Measurements from ENCODE around the gene SPRED3. TPM values are rescaled to one million over a fixed set of nuclear protein-coding genes. Genes with fewer than 3 reads are reported as not detected.

The SPRED3 gene
- total RNA-seq, 1 donor from 2014 or later: 0.10 TPM

DNA sequence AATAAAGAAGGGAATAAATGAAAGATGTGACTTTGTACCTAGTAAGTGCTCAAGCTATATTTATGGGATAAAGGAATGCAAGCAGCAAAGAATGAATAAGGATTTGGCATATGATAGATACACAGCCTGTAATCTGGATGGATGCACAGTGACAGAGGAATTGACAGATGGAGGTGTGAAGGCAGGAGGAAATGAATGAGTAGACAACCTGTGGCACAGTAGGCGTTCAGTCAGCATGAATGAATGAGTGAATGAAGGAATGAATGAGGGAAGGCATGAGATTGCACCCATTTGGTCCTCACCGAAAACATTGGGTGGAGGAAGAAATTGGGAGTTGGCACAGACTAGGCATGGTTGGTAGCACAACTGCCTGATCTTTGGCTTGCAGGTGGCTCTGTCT, 18.9 kb upstream of the SPRED3 start:
- intact Hi-C loops (cut with micrococcal nuclease): no loop called here
- ATAC-seq (no peak), DNase-seq (no peak)

DNA sequence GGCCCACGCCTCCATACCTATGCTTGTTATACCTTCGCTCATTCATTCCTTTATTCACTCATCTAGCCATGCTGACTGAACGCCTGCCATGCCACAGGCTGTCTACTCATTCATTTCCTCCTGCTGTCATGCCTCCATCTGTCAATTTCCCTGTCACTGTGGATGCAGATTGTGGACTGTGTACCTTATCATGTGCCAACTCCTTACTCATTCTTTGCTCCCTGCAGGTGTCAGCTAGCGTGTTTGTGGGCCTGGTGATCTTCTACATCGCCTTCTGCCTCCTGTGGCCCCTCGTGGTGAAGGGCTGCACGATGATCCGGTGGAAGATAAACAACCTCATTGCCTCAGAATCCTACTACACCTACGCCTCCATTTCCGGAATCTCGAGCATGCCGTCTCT, 18.2 kb upstream of the SPRED3 start:
- ATAC-seq (no peak), DNase-seq (no peak)
- intact Hi-C loops (cut with micrococcal nuclease): no loop called here

DNA sequence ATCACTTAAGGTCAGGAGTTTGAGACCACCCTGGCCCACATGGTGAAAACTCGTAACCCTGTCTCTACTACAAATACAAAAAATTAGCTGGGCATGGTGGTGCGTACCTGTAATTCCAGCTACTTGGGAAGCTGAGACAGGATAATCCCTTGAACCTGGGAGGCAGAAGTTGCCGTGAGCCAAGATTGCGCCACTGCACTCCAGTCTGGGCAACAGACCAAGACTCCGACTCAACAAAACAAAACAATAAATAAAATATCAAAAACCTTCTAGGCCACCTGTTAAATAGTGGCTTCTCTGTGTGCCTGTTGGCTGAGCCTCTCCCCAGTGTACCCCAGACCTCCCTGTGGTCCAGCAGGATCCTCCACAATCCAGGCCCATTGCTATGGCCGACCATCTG, 17.4 kb upstream of the SPRED3 start:
- no peak for ATAC-seq
- DNase-seq: no peak
- intact Hi-C loops (cut with micrococcal nuclease): no loop called here

DNA sequence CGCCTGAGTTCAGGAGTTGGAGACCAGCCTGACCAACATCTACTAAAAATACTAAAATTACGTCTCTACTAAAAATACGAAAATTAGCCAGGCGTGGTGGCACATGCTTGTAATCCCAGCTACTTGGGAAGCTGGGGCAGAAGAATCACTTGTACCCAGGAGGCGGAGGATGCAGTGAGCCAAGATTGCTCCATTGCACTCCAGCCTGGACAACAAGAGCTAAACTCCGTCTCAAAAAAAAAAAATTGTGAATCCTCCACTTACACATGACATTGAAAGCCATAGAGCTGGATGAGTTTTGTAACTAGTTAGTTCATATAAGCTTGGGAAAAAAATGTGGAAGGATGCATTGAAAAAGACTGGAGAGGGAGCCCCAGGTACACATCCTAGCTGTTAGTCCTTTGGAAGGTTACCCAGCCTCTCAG, 14.6 kb upstream of the SPRED3 start:
- no peak for DNase-seq
- intact Hi-C loops (cut with micrococcal nuclease): no loop called here
- ATAC-seq: no peak

DNA sequence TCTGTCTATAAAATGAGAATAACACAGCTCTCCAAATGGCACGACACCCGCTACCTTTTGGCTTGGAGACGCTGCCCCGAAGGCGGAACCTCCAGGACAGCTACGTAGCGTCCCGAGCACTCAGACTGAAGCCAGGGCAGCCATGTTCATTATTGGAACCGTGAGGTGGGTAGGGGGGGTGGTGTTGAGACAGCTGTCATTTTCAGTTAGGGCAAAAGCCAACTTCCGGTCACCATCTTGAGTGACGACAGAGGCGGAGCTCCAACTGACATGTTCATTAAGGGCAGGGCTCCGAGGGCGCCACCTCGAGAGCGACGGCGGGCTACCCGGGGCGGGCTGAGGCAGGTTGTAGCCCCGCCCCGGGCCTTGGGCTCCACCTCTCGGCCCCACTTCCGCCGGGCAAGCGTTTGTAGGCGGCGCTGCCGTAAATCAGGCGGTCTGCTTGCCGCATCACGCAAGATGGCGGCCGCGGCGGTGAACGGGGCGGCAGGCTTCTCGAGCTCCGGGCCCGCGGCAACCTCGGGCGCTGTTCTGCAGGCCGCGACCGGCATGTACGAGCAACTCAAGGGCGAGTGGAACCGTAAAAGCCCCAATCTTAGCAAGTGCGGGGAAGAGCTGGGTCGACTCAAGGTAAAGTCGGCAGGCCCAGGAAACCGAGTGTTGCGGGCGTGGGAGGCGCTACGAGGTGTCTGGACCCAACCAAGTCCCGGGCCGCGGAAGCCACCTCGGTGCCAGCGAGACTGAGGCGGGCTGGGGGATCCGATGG, 14.0 kb upstream of the SPRED3 start, which contains the start of gene PSMD8:
TSS of gene PSMD8 (plus strand) at position 240 of the 766 bp plus-strand sequence. CDS start at position 271, 31 bp downstream.
- peak; percentile 97 for ATAC-seq
- intact Hi-C loops (cut with micrococcal nuclease): no loop called here
- peak; percentile 99 for DNase-seq

DNA sequence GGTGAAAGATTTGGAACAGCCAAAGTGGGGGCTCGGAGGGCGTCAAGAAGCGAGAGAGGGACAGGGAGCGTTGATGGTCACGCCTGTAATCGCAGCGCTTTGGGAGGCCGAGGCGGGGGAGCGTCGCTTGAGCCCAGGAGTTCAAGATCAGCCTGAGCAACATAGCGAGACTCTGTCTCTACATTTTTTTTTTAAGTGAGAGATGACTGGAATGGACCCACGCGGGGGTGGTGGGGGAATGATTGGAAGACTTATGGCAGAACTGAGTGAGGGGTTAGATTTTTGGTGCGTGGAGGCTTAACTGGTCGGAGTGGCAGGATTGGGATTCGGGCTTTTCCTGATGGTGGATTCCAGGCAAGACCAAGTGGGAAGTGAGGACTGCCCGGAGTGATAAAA, 13.4 kb upstream of the SPRED3 start:
- DNase-seq (no peak), ATAC-seq (peak; percentile 6)
- intact Hi-C loops (cut with micrococcal nuclease): no loop called here

DNA sequence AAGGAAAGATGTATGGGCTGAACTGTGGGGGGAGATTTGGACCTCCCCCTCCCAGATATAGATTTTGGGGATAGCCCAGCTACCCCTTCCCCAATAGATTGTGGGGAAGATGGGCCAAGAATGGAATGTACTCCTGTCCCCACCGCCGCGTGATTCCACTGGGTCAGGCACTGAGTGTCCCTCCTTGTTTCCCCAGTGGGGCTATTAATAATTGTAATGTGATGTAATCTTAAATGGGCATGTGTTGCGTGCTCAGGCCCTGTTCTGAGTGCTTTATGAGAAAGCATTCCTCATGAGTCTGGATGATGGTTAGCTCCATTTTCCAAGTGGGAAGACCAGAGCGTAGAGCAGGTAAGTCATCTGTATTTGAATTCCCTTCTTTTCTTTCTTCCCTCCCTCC, 12.7 kb upstream of the SPRED3 start:
- ATAC-seq (peak; percentile 46), DNase-seq (peak; percentile 50)
- intact Hi-C loops (cut with micrococcal nuclease): no loop called here

DNA sequence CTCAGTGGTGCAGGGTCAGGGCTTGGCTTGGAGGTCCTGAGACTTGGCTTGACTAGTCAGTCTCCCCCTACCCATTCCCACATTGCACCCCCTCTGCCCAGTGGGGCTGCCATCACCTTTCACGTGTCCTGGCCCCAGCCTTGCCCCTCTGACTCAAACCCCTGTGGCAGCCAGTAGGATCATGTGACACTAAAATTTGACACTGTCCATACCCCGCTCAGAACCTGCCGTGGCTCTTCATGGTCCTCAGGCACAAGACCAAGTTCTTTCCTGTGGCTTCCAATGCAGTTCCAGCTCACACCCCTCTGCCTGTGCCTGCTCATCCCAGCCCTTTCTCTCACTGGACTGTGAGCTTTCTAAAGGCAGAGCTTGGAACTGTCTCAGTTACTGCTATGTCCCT, 11.9 kb upstream of the SPRED3 start:
- intact Hi-C loops (cut with micrococcal nuclease): no loop called here
- DNase-seq (no peak), ATAC-seq (no peak)

DNA sequence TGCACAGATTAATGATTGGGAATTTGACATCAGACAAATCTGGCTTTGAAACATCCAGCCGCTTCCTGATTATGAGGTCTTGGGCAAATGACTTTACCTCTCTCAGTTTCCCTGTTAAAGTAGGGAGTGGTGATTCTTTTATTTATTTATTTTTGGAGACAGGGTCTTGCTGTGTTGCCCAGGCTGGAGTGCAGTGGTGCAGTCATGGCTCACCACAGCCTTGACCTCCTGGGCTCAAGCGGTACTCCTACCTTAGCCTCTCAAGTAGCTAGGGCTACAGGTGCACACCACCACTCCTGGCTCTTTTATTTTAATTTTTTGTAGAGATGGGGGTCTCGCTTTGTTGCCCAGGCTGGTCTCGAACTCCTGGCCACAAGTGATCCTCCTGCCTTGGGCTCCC, 11.4 kb upstream of the SPRED3 start:
- DNase-seq: no peak
- ATAC-seq: no peak
- intact Hi-C loops (cut with micrococcal nuclease): no loop called here

DNA sequence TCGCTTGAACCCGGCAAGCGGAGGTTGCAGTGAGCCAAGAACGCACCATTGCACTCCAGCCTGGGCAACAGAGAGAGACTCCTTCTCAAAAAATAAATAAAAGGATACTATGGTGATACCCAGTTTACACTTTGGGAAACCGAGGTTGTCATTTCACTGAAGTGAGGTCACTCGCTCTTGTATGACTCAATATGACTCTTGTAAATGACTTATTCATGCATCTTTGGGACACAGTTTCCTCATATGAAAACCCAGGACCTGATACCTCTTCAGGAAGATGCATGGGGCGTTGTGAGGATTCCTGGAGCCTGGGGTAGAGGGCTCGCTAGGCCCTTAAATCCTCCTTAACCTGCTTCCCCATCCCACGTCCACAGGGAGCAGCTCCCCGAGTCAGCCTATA, 9.6 kb upstream of the SPRED3 start:
- ATAC-seq: no peak
- no peak for DNase-seq
- intact Hi-C loops (cut with micrococcal nuclease): no loop called here

DNA sequence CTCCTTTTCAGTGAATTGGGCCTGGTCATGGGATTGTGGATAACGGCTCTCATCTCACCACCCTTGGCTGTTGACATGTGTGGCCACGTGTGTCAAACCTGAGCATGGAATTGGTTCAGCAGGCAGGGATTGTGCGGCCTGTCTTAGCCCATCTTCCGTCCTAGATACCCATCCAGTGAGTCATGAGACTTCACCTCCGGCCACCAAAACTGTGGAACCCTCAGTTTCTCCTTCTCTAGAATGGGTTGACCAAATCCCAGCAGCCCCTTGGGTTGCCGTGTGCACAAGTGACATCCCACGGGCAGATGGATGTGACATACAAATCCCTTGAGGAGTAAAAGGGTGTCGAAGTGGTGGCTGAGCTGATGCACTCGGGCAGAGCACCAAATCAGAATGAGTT, 7.4 kb upstream of the SPRED3 start:
- DNase-seq (no peak), ATAC-seq (no peak)
- intact Hi-C loops (cut with micrococcal nuclease): no loop called here

DNA sequence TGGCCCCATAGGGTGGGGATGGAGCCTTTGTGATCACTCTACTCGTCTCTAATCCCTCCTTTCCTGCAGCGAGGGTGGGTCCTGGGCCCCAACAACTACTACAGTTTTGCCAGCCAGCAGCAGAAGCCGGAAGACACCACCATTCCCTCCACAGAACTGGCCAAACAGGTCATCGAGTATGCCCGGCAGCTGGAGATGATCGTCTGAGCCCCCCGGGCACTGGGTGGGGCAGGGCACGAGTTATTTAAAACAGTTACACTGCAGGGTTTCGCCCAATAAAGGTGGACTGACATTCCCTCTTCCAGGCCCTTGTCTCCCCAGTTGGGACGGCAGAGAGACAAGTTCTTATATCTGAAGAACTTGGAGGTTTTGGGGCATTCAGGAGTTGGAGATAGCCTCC, 5.3 kb upstream of the SPRED3 start:
- intact Hi-C loops (cut with micrococcal nuclease): no loop called here
- ATAC-seq (no peak), DNase-seq (no peak)

DNA sequence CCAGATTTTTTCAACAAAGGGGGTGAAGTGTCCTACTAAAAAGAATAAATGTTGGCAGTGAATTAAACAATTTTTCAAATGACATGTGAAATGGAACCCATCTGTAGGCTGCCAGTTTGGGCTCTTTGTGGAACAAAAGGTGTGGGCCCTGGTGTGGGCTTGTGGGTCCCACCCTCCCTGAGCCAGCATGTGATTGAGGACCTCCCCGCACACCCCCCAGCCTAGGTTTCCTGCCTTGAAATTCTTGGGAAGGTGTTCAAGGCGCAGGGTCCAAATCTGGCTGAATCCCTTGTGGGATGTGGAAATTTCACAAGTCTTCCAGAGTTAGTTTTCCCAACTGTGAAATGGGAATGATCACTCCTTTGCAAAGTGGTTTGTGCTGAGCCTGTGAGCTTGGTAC, 4.8 kb upstream of the SPRED3 start:
- DNase-seq (no peak), ATAC-seq (no peak)
- intact Hi-C loops (cut with micrococcal nuclease): no loop called here

DNA sequence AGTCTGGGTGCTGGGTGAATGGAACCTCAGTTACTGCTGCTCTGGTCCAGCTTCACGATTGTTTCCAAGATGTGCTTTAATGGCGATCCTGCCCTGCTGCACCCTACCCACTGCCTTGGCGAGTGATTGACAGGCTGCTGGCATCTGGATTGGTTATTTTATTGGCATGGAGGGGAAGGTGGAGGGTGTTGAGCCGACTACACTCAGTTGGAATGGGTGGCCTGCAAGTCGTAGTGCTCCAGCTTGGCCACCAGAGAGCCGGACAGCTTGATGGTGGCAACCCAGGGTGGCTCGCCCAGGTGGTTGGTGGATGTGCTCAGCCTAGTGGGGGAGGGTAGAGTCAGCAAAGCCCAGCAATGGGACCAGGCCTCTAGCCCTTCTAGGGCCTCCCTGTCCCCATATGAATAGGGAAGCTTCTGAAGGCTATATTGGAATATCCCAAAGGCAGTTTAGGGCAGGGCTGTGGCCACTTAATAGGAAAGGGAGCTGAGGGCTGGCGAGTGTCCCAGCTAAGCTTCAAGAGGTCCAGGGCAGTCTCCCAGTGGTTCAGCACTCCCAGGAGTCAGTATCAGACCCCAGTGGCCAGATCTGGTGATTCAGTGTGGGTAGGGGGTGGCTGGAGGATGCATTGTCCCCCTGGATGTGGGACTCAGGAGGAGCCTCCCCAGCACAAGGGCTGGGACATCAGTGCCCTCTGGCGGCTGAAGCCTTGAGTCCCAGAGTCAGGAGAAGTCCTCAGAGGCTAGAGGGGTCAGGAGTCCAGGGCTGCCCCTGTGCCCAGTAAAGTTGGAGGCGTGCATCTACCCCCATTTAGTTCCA, 4.1 kb upstream of the SPRED3 start:
- intact Hi-C loops (cut with micrococcal nuclease): no loop called here
- ATAC-seq (no peak), DNase-seq (no peak)

DNA sequence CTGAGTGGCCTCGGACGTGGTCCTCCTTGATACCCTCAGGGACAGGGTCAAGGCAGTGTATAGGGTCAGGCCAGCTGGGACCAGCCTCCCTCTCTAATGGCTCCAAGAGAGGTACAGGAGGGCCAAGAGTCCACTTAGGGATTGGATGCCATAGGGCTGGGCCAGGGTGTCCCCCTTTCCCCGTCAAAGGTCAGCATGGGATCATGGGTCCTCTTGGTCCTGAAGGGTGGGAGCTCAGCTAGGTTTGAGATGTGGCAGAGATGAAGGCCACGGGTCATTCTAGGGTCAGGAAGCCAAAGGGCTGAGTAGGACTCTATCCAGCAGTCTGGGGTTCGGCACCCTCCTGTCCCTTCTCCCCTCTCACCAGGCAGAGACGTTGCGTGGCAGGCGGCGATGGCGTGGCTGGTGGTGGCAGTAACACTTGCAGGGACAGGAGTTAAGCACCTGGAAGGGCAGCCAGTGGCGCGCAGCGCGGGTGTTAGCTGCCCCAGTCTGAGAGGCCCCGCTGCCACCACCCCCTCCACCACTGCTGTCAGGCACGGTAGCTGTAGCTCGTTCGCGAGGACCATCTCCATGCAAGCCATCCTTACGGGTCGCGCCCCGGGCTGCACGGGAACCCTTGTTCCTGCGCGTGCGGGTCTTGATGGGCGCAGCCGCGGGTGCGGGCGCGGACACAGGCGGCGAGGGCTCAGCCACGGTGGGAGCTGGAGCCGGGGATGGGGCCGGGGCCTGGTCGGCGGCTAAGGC, 3.3 kb upstream of the SPRED3 start:
- ATAC-seq (no peak), DNase-seq (no peak)
- intact Hi-C loops (cut with micrococcal nuclease): no loop called here

DNA sequence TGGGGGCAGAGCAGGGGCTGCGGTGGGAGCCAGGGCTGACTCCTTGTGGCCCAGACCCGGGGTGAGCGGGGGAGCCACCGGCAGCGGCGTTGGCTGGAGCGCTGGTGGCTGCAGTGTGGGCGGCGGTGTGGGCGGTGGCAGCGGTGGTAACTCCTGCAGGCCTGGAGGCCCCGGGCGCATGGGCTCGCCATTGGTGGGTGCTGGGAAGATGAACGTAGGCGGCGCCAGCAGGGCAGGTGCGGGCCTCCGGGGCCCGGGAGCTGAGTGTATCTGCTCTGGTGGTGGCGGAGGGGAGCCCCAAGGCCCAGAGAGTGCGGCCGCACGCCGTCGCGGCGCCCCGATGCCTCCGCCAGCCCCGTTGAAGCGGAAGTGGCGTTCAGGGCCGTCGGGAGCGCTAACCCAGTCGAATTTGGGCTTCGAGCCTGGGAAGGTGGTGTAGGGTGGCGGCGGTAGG, 2.7 kb upstream of the SPRED3 start:
- intact Hi-C loops (cut with micrococcal nuclease): no loop called here
- ATAC-seq (no peak), DNase-seq (no peak)

DNA sequence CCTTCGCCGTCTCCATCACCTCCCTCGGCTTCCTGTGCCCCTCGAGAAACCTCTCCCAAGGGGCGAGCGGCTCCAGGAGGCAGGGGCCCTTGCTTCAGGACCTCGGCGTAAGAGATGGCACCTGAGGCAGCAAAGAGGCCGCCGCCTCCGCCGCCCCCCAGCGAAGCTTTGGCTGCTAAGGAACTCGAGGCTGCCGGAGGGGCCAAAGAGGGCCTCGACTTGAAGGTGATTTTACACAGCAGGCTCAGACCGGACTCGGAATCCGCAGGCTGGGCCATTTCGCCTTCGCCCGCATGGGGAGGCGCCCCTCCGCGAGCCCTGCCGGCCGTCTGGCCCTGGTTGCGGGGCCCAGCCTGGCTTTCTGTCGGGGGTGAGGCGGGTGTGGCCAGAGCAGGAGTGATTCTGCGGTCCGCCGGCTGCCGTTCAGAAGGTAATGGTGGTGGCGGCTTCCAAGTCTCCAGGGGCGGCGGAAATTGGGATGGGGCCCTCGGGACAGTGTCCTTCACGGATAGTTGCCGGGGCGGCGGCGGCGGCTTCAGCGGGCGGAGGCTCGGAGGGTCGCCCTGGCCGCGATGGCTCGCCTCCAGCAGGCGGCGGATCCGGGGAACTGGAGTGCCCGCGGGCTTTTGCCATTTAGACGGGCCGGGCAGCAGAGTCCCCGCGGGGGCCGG, 2.1 kb upstream of the SPRED3 start:
- ATAC-seq (no peak), DNase-seq (no peak)
- intact Hi-C loops (cut with micrococcal nuclease): no loop called here

DNA sequence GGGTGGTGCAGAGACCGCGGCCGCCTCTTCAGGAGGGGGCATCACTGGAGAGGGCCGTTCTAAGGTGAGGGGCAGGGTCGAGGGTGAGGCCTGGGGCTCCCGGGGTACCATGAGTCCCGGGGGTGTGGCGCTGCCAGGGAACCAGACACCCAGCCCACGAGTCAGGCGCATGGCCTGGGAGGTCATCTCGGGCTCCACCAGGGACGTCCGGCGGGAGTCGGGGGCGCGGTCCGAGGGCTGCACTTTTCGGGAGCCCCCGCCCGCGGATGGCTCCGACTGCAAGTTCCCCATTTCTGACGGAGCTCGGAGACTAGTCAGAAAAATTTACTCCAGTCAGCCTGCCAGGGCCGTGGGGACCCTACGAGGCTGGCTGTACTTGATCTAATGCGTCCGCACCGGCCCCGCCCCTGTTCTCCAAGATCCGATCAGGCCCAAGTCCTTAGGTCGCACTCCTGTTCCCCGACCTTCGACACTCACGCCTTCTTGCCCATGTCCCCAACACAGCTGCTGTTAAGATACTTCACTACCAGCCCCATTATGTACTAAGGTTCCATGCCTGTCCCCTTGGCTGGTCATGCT, 1.4 kb upstream of the SPRED3 start:
- DNase-seq (peak; percentile 48), ATAC-seq (peak; percentile 17)
- intact Hi-C loops (cut with micrococcal nuclease): no loop called here

Measured in left ventricle myocardium superior (tissue), 1 donor.